OCI-LY7 (cell line): Measurements from ENCODE around the gene LRPPRC.

Experiments
- CTCF ChIP-seq: fragments of 200-600 bp; sonication (generic); conservative IDR thresholded peaks from 2 replicates; pipeline ENCODE4 v1.5.1; 2014; ENCODE audit warnings: mild to moderate bottlenecking, antibody characterized with exemption, low read length, moderate library complexity, mixed read lengths
- EZH2phosphoT487 ChIP-seq: fragments of 200-600 bp; sonication (generic); IDR thresholded peaks from 2 replicates; pipeline ENCODE4 v1.6.1; 2018; ENCODE audit warnings: low read depth, borderline replicate concordance, mild to moderate bottlenecking, mixed run types, antibody characterized with exemption, low read length, moderate library complexity, mixed read lengths

GRCh38 chr2:43927442-43927841, 68.3 kb downstream of the LRPPRC start:
- no peak for TF ChIP-seq CTCF
- no peak for TF ChIP-seq EZH2phosphoT487
